Fibroblast of villous mesenchyme (primary cell): ENCODE data around the gene MT1A. TPM values are rescaled to one million over a fixed set of nuclear protein-coding genes. Genes with fewer than 3 reads are reported as not detected.
A peak's percentile ranks its signal among the peaks of the same experiment; 100 is the strongest.

Experiments used
- DNase-seq: peaks from one replicate; pipeline ENCODE4 v3.0.0-alpha.2; 2010; ENCODE audit warnings: low read depth
- H3K4me3 ChIP-seq: 2 replicates; pipeline ENCODE4 v1.5.1; 2011; ENCODE audit warnings: low read depth, mild to moderate bottlenecking, low read length
- CTCF ChIP-seq: IDR thresholded peaks from 2 replicates; pipeline ENCODE4 v1.5.1; 2012; ENCODE audit warnings: low read depth, mild to moderate bottlenecking, low read length; ENCODE audit not compliant: insufficient read depth
- total RNA-seq: library from RNA; depleted of rRNA; stranded (reverse); fragments of >200 nt; gene quantifications from 2 replicates; pipeline ENCODE4 v1.2.3, GENCODE V29; 2012

The MT1A gene
- total RNA-seq, 1 donor, result 1.3 TPM

GRCh38 chr16:56610609-56611111 lies 27.8 kb upstream of the MT1A start:
- DNase-seq, result peak; percentile 95
- no peak for TF ChIP-seq CTCF
- no peak overlapping the region for H3K4me3 ChIP-seq

GRCh38 chr16:56611281-56611833 lies 27.1 kb upstream of the MT1A start:
- DNase-seq, result peak; percentile 68
- TF ChIP-seq CTCF, result no peak
- H3K4me3 ChIP-seq, result no peak overlapping the region

- no peak overlapping the region for H3K4me3 ChIP-seq
- no peak for TF ChIP-seq CTCF
- no peak for DNase-seq
Observed at GRCh38 chr16:56613706-56614105, 24.8 kb upstream of the MT1A start.

- H3K4me3 ChIP-seq, result no peak overlapping the region
Observed at GRCh38 chr16:56614549-56614991, 23.9 kb upstream of the MT1A start.

GRCh38 chr16:56615353-56615752 lies 23.1 kb upstream of the MT1A start:
- TF ChIP-seq CTCF, result no peak
- DNase-seq, result no peak
- no peak overlapping the region for H3K4me3 ChIP-seq

More at GRCh38 chr16:56614549-56614991, 23.9 kb upstream of the MT1A start:
- DNase-seq, result peak; percentile 42
- TF ChIP-seq CTCF, result no peak

- TF ChIP-seq CTCF, result no peak
- no peak for DNase-seq
- peak overlapping the region; percentile 45 for H3K4me3 ChIP-seq
Observed at GRCh38 chr16:56616608-56617211, 21.8 kb upstream of the MT1A start.
